HG03103 (cell line): ENCODE measurements around the gene PSMD11.
A peak's percentile ranks its signal among the peaks of the same experiment; 100 is the strongest.

ENCODE experiments used
- ATAC-seq: cut with Tn5 transposase; IDR thresholded peaks from one replicate; pipeline ENCODE4 v1.9.1; 2021; ENCODE audit warnings: low read depth; ENCODE audit not compliant: unreplicated experiment

Gene PSMD11

DNA sequence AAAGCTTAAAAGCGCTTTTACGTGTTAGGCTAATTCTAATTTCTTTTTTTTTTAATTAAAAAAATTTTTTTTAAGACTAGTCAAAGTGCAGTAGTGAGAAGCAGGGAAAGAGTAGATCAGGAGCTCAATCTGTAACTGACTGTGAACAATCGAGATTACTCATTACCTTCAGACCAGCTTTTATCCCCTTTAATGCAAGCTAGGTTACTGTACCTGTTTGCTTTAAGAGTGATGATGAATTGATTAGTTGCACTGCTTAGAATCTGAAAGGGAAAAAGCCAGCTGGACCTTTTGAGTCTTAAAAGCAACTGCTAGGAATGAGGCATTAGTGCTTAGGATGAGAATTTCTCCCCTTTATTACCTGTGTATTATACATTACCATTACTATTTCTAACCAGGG is 19.0 kb downstream of the PSMD11 start:
- no peak for ATAC-seq

GRCh38 chr17:32464374-32464773 is 20.1 kb downstream of the PSMD11 start:
- no peak for ATAC-seq

- ATAC-seq, result no peak
Observed at GRCh38 chr17:32467949-32468348, 23.6 kb downstream of the PSMD11 start.

GRCh38 chr17:32470405-32471167 is 26.3 kb downstream of the PSMD11 start:
- ATAC-seq, result no peak

DNA sequence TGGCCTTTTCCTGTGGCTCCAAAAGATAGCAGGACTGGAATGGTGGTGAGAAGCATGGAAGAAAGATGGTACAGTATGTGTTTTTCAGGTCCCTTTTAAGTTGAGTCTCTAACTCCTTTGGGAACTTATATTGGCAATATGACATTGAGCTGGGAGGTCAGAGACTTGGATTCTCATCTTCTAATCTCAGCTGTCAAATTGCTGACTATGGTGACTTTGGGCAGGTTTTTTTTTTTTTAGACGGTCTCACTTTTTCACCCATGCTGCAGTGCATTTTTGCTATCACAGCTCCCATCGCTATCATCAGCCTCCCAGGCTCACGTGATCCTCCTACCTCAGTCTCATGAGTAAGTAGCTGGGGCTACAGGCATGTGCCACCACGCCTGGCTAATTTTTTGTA is 27.3 kb downstream of the PSMD11 start:
- no peak for ATAC-seq

DNA sequence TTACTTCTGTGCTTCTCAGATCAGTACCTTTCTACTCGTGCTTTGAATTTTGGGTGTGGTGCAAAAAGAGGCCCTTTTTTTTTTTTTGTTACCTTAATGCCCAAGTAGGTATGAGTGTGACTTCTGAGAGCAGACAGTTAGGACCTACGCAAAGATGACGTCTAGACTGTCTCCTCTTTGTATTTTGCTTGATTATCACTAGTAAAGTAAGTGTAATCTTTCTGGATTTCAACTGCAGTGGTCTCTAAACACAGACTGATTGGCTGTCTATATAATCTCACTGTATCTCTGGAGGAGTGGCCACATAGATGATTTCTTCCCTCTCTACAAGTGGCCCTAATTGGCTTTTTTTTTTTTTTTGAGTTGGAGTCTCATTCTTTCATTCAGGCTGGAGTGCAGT is 30.9 kb downstream of the PSMD11 start:
- ATAC-seq, result no peak

- ATAC-seq, result no peak
Observed at GRCh38 chr17:32477220-32477619, 32.9 kb downstream of the PSMD11 start.

GRCh38 chr17:32479074-32479617 is 34.8 kb downstream of the PSMD11 start:
- ATAC-seq, result no peak

- ATAC-seq, result no peak
Observed at GRCh38 chr17:32481193-32481592, 36.9 kb downstream of the PSMD11 start.

GRCh38 chr17:32482568-32483320 is 38.4 kb downstream of the PSMD11 start:
- no peak for ATAC-seq

- ATAC-seq, result no peak
Observed at GRCh38 chr17:32483451-32484019, 39.2 kb downstream of the PSMD11 start.

- ATAC-seq, result no peak
Observed at GRCh38 chr17:32484041-32484461, 39.7 kb downstream of the PSMD11 start.

DNA sequence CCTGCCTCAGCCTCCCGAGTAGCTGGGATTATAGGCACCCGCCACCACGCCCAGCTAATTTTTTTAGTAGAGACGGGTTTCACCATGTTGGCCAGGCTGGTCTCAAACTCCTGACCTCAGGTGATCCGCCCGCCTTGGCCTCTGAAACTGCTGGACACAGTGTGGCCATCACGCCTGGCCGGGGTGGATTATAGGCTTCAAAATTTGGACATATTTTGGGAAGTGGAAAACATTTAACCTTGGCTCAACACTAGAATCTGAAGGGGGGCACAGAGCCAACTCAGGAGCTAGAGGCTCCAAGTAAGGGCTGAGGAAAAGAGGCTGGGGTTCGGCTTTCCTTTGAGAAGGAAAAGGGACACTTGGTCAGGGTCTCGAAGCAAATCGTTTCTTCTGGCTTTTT is 40.3 kb downstream of the PSMD11 start:
- ATAC-seq, result no peak

- ATAC-seq, result no peak
Observed at GRCh38 chr17:32485261-32486110, 41.2 kb downstream of the PSMD11 start.

DNA sequence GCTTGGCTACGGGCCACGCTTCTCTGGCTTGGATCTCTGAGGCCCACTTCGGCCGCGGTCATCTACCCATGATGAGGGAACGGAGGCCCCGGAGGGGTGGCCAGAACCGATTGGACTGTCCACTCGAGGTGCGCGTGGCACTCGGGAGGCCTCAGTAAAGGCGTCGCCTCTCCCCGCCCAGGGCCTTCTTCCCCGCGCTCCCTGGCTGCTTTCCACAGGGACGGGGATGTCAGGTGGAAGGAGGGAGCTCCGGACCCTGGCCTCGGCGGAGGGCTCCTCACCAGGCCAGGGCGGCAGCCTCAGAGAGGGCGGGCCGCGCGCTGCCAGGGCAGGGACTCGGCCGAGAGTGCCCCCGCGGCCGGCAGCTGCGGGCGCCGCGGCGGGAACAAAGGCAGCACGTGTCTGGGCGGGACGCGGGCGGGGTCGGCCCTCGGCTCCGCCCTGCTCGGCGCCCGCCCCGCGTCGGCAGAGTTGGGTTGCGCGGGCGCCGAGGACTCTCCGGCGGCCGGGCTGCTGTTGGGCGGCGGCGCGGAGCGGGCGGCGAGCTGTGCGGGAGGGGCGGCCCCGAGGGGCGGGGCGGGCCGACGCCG is 41.9 kb downstream of the PSMD11 start:
- peak; percentile 45 for ATAC-seq

- peak; percentile 38 for ATAC-seq
Observed at GRCh38 chr17:32486701-32487472, 42.6 kb downstream of the PSMD11 start, which contains the start of gene CDK5R1. TSS of gene CDK5R1 (plus strand) at chr17:32486993. CDS start at chr17:32487621, 628 bp downstream.

- peak; percentile 5 for ATAC-seq
Observed at GRCh38 chr17:32487473-32488176, 43.3 kb downstream of the PSMD11 start.

DNA sequence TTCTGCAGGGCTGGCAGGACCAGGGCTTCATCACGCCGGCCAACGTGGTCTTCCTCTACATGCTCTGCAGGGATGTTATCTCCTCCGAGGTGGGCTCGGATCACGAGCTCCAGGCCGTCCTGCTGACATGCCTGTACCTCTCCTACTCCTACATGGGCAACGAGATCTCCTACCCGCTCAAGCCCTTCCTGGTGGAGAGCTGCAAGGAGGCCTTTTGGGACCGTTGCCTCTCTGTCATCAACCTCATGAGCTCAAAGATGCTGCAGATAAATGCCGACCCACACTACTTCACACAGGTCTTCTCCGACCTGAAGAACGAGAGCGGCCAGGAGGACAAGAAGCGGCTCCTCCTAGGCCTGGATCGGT is 43.9 kb downstream of the PSMD11 start:
- ATAC-seq, result no peak
